HL-60 (cell line): ENCODE measurements around the gene BRWD1.

Source experiments
- DNase-seq, 2 experiments: peaks; one replicate each; pipeline ENCODE4 v3.0.0-alpha.2; 2010 to 2020; ENCODE audit warnings: low read depth in 1 of 2, low spot score in 1 of 2
- H3K27ac ChIP-seq: fragments of 250-450 bp; sonication (Bioruptor Pico); replicated peaks from 2 replicates; pipeline ENCODE4 v1.5.1; 2020; ENCODE audit warnings: mild to moderate bottlenecking, moderate library complexity
- H3K27me3 ChIP-seq: fragments of 250-450 bp; sonication (Bioruptor Pico); 2 replicates; pipeline ENCODE4 v1.5.1; 2021; ENCODE audit warnings: mild to moderate bottlenecking, moderate library complexity; ENCODE audit not compliant: insufficient read depth, poor library complexity, severe bottlenecking
- H3K4me3 ChIP-seq: replicated peaks from 2 replicates; pipeline ENCODE4 v1.5.1; 2011; ENCODE audit warnings: mild to moderate bottlenecking, control low read depth, low read length; ENCODE audit not compliant: insufficient read depth
- CTCF ChIP-seq: IDR thresholded peaks from one replicate; pipeline ENCODE4 v1.5.1; 2011; ENCODE audit warnings: low read length, control low read depth, inconsistent platforms; ENCODE audit not compliant: insufficient read depth
- GABPA ChIP-seq: IDR thresholded peaks from 2 replicates; pipeline ENCODE4 v1.6.1; 2012; ENCODE audit warnings: low read depth
- POLR2AphosphoS5 ChIP-seq: IDR thresholded peaks from 2 replicates; pipeline ENCODE4 v1.6.1; 2012; ENCODE audit warnings: low read depth
- REST ChIP-seq: IDR thresholded peaks from 2 replicates; pipeline ENCODE4 v1.6.1; 2012; ENCODE audit warnings: low read depth; ENCODE audit not compliant: insufficient replicate concordance
- SPI1 ChIP-seq: IDR thresholded peaks from 2 replicates; pipeline ENCODE4 v1.6.1; 2012; ENCODE audit warnings: low read depth, mild to moderate bottlenecking, borderline replicate concordance

The BRWD1 gene

GRCh38 chr21:39182016-39182415, 131.4 kb downstream of the BRWD1 start:
- Histone ChIP-seq H3K27ac (peak overlapping the region; percentile 92), H3K4me3 (peak overlapping the region; percentile 55), H3K27me3 (no peaks in the 10 kb centered on the region)
- TF ChIP-seq REST (no peak), SPI1 (no peak)
- no peak for DNase-seq

GRCh38 chr21:39181205-39181818, 132.1 kb downstream of the BRWD1 start:
- Histone ChIP-seq H3K27ac (peak overlapping the region; percentile 92), H3K4me3 (peak overlapping the region; percentile 55), H3K27me3 (no peaks in the 10 kb centered on the region)
- TF ChIP-seq SPI1 (no peak), GABPA (no peak), CTCF (no peak), REST (no peak), POLR2AphosphoS5 (no peak)
- no peak for DNase-seq

GRCh38 chr21:39180429-39181019, 132.9 kb downstream of the BRWD1 start:
- TF ChIP-seq CTCF, result peak; percentile 3
- TF ChIP-seq REST, result no peak
- TF ChIP-seq GABPA, result no peak

More at GRCh38 chr21:39180429-39181019, 132.9 kb downstream of the BRWD1 start:
- Histone ChIP-seq H3K27ac (no peak overlapping the region), H3K27me3 (no peaks in the 10 kb centered on the region), H3K4me3 (no peak overlapping the region)
- no peak for DNase-seq
